Panc1 (cell line): ENCODE results near the gene ABHD8. TPM values are rescaled to one million over a fixed set of nuclear protein-coding genes. Genes with fewer than 3 reads are reported as not detected.
A peak's percentile ranks its signal among the peaks of the same experiment; 100 is the strongest.

Experiments used
- ATAC-seq: fragments of 200-7000 bp; cut with Tn5 transposase; 2 replicates; pipeline ENCODE4 v1.9.1; 2020; ENCODE audit warnings: mild to moderate bottlenecking, moderate library complexity
- BruUV-seq: library from RNA; stranded (reverse); fragments of 400-500 nt; replicated peaks from 2 replicates; lab custom pipeline; 2021; lab: Mats Ljungman, UMichigan
- CTCF ChIA-PET: fragments of 300-600 bp; sonication (Branson Sonifier 250); formaldehyde crosslinking; loops from one replicate; lab custom pipeline; 2022; ENCODE audit warnings: antibody characterized with exemption; lab: Charles Lee
- POLR2A ChIA-PET: fragments of 300-600 bp; sonication (Branson Sonifier 250); formaldehyde crosslinking; loops from one replicate; lab custom pipeline; 2022; ENCODE audit warnings: antibody characterized with exemption; lab: Charles Lee
- DNase-seq: peaks from one replicate; pipeline ENCODE4 v3.0.0-alpha.2; 2010; ENCODE audit warnings: low read depth, low spot score
- H3K27ac ChIP-seq: 2 replicates; pipeline ENCODE4 v1.5.1; 2011; ENCODE audit warnings: mild to moderate bottlenecking, low read length, inconsistent platforms
- H3K27me3 ChIP-seq: fragments of 200-500 bp; sonication (Bioruptor generic); 2 replicates; pipeline ENCODE4 v1.6.0; 2014; ENCODE audit warnings: low read length, inconsistent platforms; ENCODE audit not compliant: control insufficient read depth, insufficient read depth
- H3K36me3 ChIP-seq: fragments of 200-500 bp; sonication (Bioruptor generic); 2 replicates; pipeline ENCODE4 v1.5.1; 2014; ENCODE audit warnings: inconsistent platforms, mild to moderate bottlenecking, low read length, moderate library complexity; ENCODE audit not compliant: control insufficient read depth, insufficient read depth
- H3K4me1 ChIP-seq: 2 replicates; pipeline ENCODE4 v1.5.1; 2011; ENCODE audit warnings: inconsistent platforms, mild to moderate bottlenecking, low read length, moderate library complexity; ENCODE audit not compliant: control insufficient read depth, insufficient read depth
- H3K4me3 ChIP-seq, 2 experiments: 2 replicates each; pipeline ENCODE4 v1.5.1; 2011 to 2012; ENCODE audit warnings: low read depth in 2 of 2, low read length in 2 of 2, mild to moderate bottlenecking in 2 of 2, inconsistent platforms in 1 of 2, moderate library complexity in 1 of 2
- H3K9me3 ChIP-seq: fragments of 200-500 bp; sonication (Bioruptor generic); 2 replicates; pipeline ENCODE4 v1.5.1; 2014; ENCODE audit warnings: low read depth, mild to moderate bottlenecking, inconsistent platforms, low read length, moderate library complexity; ENCODE audit not compliant: control insufficient read depth, insufficient read depth
- CTCF ChIP-seq: fragments of 450-650 bp; IDR thresholded peaks from 2 replicates; pipeline ENCODE4 v1.5.1; 2017; ENCODE audit warnings: mild to moderate bottlenecking
- POLR2AphosphoS5 ChIP-seq: IDR thresholded peaks from 2 replicates; pipeline ENCODE4 v1.6.1; 2012; ENCODE audit warnings: mild to moderate bottlenecking, low read depth, low read length, moderate library complexity
- REST ChIP-seq, 2 experiments: IDR thresholded peaks; 2 replicates each; pipeline ENCODE4 v1.6.1; 2011 to 2012; ENCODE audit warnings: low read depth in 2 of 2, control low read depth in 1 of 2, low read length in 1 of 2, mild to moderate bottlenecking in 1 of 2, moderate library complexity in 1 of 2; ENCODE audit not compliant: insufficient read depth in 1 of 2
- SIN3A ChIP-seq: IDR thresholded peaks from 2 replicates; pipeline ENCODE4 v1.6.1; 2012; ENCODE audit warnings: low read depth, mild to moderate bottlenecking, low read length, moderate library complexity, borderline replicate concordance; ENCODE audit not compliant: insufficient read depth
- TCF7L2 ChIP-seq: IDR thresholded peaks from 2 replicates; pipeline ENCODE4 v1.6.1; 2011; ENCODE audit warnings: mild to moderate bottlenecking, low read depth, low read length, inconsistent platforms
- in situ Hi-C: cut with HindIII; loops from 2 replicates; pipeline ENCODE4 v1.10.0; 2016; ENCODE audit warnings: low sequenced_read_pairs, low pct_unique_long_range_greater_than_20kb
- intact Hi-C: fragments of 100-400 bp; cut with micrococcal nuclease; formaldehyde crosslinking; loops from one replicate; pipeline ENCODE4 v1.10.0; 2022; ENCODE audit not compliant: unreplicated experiment
- total RNA-seq: library from RNA; stranded (reverse); gene quantifications from one replicate; pipeline ENCODE4 v1.2.1, GENCODE V29; 2021; ENCODE audit not compliant: unreplicated experiment

The ABHD8 gene
- total RNA-seq, 1 experiment from 2014 or later = 19.6 TPM

- Histone ChIP-seq H3K27me3 (no peaks in the 10 kb centered on the region), H3K27ac (peak overlapping the region; percentile 98), H3K36me3 (peaks cover 7% of the 10 kb centered on the region; the same call in 1 of the 2 replicates), H3K4me3 (peak overlapping the region; percentile 65 to 67), H3K9me3 (no peaks in the 10 kb centered on the region), H3K4me1 (peaks cover 12% of the 10 kb centered on the region)
- DNase-seq (no peak), ATAC-seq (no peak)
- TF ChIP-seq POLR2AphosphoS5 (no peak), CTCF (no peak), SIN3A (no peak), REST (IDR thresholded peaks at IDR 0.05; ENCODE audit: insufficient read depth in 1 of 2, low read depth in 2 of 2, low read length in 1 of 2) (no peak), TCF7L2 (no peak)
- ChIA-PET POLR2A (interaction anchor here (1.1 kb wide), 1 partner anchor 29 kb away, joined by 3 read pairs; no protein-coding TSS in a partner anchor), CTCF (interaction anchor here (0.6 kb wide), 1 partner anchor 19 kb away, joined by 3 read pairs; no protein-coding TSS in a partner anchor)
- no TSS peak for BruUV-seq
- intact Hi-C loops (no loop called here), in situ Hi-C loops (no loop called here)
Observed at GRCh38 chr19:17335575-17335974, 32.4 kb upstream of the ABHD8 start.

- ChIA-PET POLR2A (no interaction called here), CTCF (interaction anchor here (0.6 kb wide), 1 partner anchor 20 kb away, joined by 3 read pairs; no protein-coding TSS in a partner anchor)
- Histone ChIP-seq H3K27ac (peak within 1 kb of the TSS; percentile 98), H3K9me3 (no peaks in the 10 kb centered on the region), H3K4me1 (peaks cover 12% of the 10 kb centered on the region), H3K27me3 (no peaks in the 10 kb centered on the region), H3K4me3 (peak within 1 kb of the TSS; percentile 65 to 67), H3K36me3 (peaks cover 7% of the 10 kb centered on the region; the same call in 1 of the 2 replicates)
- DNase-seq (peak; percentile 90), ATAC-seq (peak; percentile 76)
- in situ Hi-C loops (no loop called here), intact Hi-C loops (no loop called here)
- BruUV-seq = no TSS peak
- TF ChIP-seq TCF7L2 = peak; percentile 49; the same call in 1 of the 2 replicates
- no peak; the same call in 1 of the 2 replicates for TF ChIP-seq SIN3A
- TF ChIP-seq CTCF = no peak
- TF ChIP-seq REST (IDR thresholded peaks at IDR 0.05; ENCODE audit: insufficient read depth in 1 of 2, low read depth in 2 of 2, low read length in 1 of 2) = no peak
- TF ChIP-seq POLR2AphosphoS5 = peak; percentile 31; the same call in 1 of the 2 replicates
Observed at GRCh38 chr19:17334414-17335409, 31.5 kb upstream of the ABHD8 start, which contains the start of gene ANO8. Gene ANO8 (minus strand): TSS chr19:17334855. CDS start chr19:17334670, 185 bp downstream.
